DOHH2 (cell line): ENCODE data around the gene GIPC1.

Source experiments
- H3F3A ChIP-seq: fragments of 200-600 bp; sonication (generic), shearing (Covaris generic); 2 replicates; pipeline ENCODE4 v1.6.0; 2016; ENCODE audit warnings: antibody characterized with exemption, mild to moderate bottlenecking; ENCODE audit not compliant: control insufficient read depth, insufficient read depth
- H3K27ac ChIP-seq: fragments of 200-600 bp; sonication (generic); 2 replicates; pipeline ENCODE4 v1.5.1; 2014; ENCODE audit warnings: low read depth, mild to moderate bottlenecking, low read length, moderate library complexity
- H3K27me3 ChIP-seq: fragments of 200-600 bp; sonication (generic); 2 replicates; pipeline ENCODE4 v1.6.1; 2014; ENCODE audit warnings: mild to moderate bottlenecking, low read length, mixed read lengths; ENCODE audit not compliant: control insufficient read depth
- H3K36me3 ChIP-seq: fragments of 200-600 bp; sonication (generic); 2 replicates; pipeline ENCODE4 v1.6.1; 2014; ENCODE audit warnings: mild to moderate bottlenecking, low read length, moderate library complexity, mixed read lengths; ENCODE audit not compliant: control insufficient read depth
- H3K4me1 ChIP-seq: fragments of 200-600 bp; sonication (generic); 2 replicates; pipeline ENCODE4 v1.6.1; 2014; ENCODE audit warnings: mild to moderate bottlenecking, low read length, mixed read lengths; ENCODE audit not compliant: control insufficient read depth
- H3K4me2 ChIP-seq: fragments of 200-600 bp; sonication (generic); 2 replicates; pipeline ENCODE4 v1.6.0; 2014; ENCODE audit warnings: mild to moderate bottlenecking, low read length, moderate library complexity
- H3K4me3 ChIP-seq: fragments of 200-600 bp; sonication (generic); 2 replicates; pipeline ENCODE4 v1.5.1; 2014; ENCODE audit warnings: mild to moderate bottlenecking, low read length, mixed read lengths
- H3K79me2 ChIP-seq: fragments of 200-600 bp; sonication (generic); 2 replicates; pipeline ENCODE4 v1.6.1; 2014; ENCODE audit warnings: mild to moderate bottlenecking, low read length, mixed read lengths; ENCODE audit not compliant: control insufficient read depth
- H3K9me2 ChIP-seq: fragments of 200-600 bp; sonication (generic); replicated peaks from 2 replicates; pipeline ENCODE4 v1.6.1; 2014; ENCODE audit warnings: mild to moderate bottlenecking, low read length, mixed read lengths; ENCODE audit not compliant: control insufficient read depth
- H3K9me3 ChIP-seq: fragments of 200-600 bp; sonication (generic); 2 replicates; pipeline ENCODE4 v1.6.1; 2014; ENCODE audit warnings: antibody characterized with exemption, low read length, mixed read lengths; ENCODE audit not compliant: control insufficient read depth, insufficient read depth
- H4K20me1 ChIP-seq: fragments of 200-600 bp; sonication (generic); 2 replicates; pipeline ENCODE4 v1.6.0; 2014; ENCODE audit warnings: low read depth, mild to moderate bottlenecking, antibody characterized with exemption, low read length, moderate library complexity; ENCODE audit not compliant: control insufficient read depth, insufficient read depth
- EZH2phosphoT487 ChIP-seq: fragments of 200-600 bp; sonication (generic); IDR thresholded peaks from 2 replicates; pipeline ENCODE4 v1.6.1; 2017; ENCODE audit warnings: borderline replicate concordance, mild to moderate bottlenecking, antibody characterized with exemption, low read length, moderate library complexity, mixed read lengths
- TF ChIP-seq, protein P1 (sequence below): fragments of 200-600 bp; sonication (generic); IDR thresholded peaks from one replicate; pipeline ENCODE4 v1.5.1; 2014; ENCODE audit warnings: antibody characterized with exemption, mild to moderate bottlenecking, low read depth, low read length; ENCODE audit not compliant: poor library complexity, severe bottlenecking

GIPC1 gene

DNA sequence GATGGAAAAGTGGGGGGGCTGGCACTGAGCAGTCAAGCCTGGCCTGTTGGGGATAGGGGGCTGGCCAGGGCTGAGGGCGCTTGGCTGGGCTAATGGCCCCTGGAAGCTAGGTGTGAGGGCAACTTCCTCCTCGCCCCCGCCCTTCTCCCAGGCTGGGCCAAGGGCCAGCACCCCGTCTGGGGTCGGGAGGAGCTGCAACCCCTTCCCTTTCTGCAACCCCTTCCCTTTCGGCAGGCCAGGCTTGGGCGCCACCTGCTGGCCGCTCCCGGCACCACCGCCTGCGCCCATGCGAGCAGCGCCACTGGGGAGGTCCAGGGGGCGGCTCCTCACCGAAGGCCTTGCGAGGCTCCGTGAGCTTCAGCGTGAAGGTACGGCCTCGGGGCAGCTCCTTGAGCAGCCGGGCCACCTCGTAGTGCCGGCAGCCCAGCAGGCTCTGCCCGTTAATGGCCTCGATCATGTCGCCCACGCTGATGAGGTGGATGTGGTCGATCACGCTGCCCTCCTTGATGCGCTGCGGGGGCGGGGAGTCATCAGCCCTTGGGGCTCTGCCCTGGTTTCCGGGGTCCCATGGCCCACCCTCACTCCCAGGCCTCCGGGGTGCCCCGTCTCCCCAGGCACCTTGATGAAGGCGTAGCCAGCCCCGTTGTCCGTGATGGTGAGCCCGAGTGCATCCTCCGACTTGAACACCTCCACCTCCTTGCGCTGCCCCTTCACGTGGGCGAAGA is 15.8 kb downstream of the GIPC1 start:
- H3K27ac ChIP-seq, result no peak overlapping the region
- peaks cover 18% of the 10 kb centered on the region for H3K4me1 ChIP-seq
- TF ChIP-seq, protein P1, sequence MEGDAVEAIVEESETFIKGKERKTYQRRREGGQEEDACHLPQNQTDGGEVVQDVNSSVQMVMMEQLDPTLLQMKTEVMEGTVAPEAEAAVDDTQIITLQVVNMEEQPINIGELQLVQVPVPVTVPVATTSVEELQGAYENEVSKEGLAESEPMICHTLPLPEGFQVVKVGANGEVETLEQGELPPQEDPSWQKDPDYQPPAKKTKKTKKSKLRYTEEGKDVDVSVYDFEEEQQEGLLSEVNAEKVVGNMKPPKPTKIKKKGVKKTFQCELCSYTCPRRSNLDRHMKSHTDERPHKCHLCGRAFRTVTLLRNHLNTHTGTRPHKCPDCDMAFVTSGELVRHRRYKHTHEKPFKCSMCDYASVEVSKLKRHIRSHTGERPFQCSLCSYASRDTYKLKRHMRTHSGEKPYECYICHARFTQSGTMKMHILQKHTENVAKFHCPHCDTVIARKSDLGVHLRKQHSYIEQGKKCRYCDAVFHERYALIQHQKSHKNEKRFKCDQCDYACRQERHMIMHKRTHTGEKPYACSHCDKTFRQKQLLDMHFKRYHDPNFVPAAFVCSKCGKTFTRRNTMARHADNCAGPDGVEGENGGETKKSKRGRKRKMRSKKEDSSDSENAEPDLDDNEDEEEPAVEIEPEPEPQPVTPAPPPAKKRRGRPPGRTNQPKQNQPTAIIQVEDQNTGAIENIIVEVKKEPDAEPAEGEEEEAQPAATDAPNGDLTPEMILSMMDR, result peak; percentile 99
- no peak for TF ChIP-seq EZH2phosphoT487
- H3K9me3 ChIP-seq, result no peaks in the 10 kb centered on the region
- peaks cover 8% of the 10 kb centered on the region; the same call in 1 of the 2 replicates for H3K27me3 ChIP-seq
- H3K9me2 ChIP-seq, result no peaks in the 10 kb centered on the region
- peak overlapping the region; percentile 63 for H3K4me2 ChIP-seq
- no peaks in the 10 kb centered on the region for H3F3A ChIP-seq
- H3K79me2 ChIP-seq, result no peaks in the 10 kb centered on the region
- no peaks in the 10 kb centered on the region for H3K36me3 ChIP-seq
- no peaks in the 10 kb centered on the region for H4K20me1 ChIP-seq
- H3K4me3 ChIP-seq, result peak overlapping the region; percentile 53

DNA sequence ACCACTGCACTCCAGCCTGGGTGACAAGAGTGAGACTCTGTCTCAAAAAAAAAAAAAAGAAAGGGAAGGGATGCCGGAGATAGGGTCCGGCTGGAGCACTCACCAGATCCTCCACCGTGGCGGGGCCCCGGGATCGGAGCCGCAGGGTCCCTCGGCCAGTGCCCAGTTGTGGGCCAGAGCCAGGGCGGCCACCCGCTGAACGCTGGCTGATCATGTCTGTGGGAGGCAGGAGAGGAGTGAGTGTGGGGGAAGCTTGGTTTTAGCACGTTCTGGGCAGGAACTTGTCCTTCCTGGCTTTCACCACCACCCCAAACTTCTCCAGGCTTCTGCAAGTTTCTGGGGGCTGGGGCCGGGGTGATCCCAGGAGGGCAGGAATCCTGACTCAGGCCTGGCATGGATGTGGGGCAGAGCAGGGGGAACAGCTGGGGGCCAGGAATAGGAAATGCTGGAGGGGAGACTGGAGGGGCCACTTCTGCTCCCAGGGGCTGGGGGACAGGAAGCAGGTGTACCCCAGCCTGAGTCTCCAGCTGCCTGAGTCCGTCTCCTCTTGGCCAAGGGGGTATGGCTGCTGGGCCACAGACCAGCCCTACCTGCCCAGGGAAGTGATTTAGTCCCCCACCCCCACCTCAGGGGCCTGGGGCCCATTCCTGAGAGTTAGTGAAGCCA is 16.5 kb downstream of the GIPC1 start:
- no peak overlapping the region for H3K4me3 ChIP-seq
- H3K4me1 ChIP-seq, result peaks cover 22% of the 10 kb centered on the region
- no peaks in the 10 kb centered on the region for H3K36me3 ChIP-seq
- H3K4me2 ChIP-seq, result peak overlapping the region; percentile 63
- H3K27me3 ChIP-seq, result peaks cover 8% of the 10 kb centered on the region; the same call in 1 of the 2 replicates
- no peaks in the 10 kb centered on the region for H3K9me2 ChIP-seq
- no peaks in the 10 kb centered on the region for H3K9me3 ChIP-seq
- H3F3A ChIP-seq, result no peaks in the 10 kb centered on the region
- TF ChIP-seq, protein P1, result no peak
- no peak for TF ChIP-seq EZH2phosphoT487
- H4K20me1 ChIP-seq, result no peaks in the 10 kb centered on the region; the same call in 1 of the 2 replicates
- no peaks in the 10 kb centered on the region for H3K79me2 ChIP-seq
- H3K27ac ChIP-seq, result no peak overlapping the region

DNA sequence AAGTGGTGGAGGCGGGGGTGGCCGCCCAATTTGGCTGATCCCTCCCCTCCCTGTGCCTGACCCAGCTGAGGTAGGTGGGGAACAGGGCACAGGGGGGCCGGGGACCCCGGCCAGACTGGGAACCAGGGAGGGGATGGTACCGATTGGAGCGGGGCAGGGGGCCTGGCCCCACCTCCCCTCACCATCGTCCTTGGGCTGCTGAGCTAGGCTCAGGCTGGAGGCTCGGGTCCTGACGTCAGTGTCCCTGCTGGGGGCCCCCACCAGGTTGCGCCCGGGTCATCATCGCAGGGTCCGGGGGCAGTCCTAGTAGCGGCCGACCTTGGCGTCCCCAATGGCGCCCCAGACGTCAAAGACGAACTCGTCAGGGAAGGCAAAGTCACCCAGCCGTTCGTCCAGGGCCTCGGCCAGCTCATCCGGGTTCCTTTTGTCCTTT is 17.8 kb downstream of the GIPC1 start:
- peaks cover 8% of the 10 kb centered on the region; the same call in 1 of the 2 replicates for H3K27me3 ChIP-seq
- no peaks in the 10 kb centered on the region for H3K79me2 ChIP-seq
- no peaks in the 10 kb centered on the region for H3F3A ChIP-seq
- H3K9me2 ChIP-seq, result no peaks in the 10 kb centered on the region
- H3K4me2 ChIP-seq, result no peak overlapping the region
- H3K36me3 ChIP-seq, result no peaks in the 10 kb centered on the region
- H3K9me3 ChIP-seq, result no peaks in the 10 kb centered on the region
- no peaks in the 10 kb centered on the region; the same call in 1 of the 2 replicates for H4K20me1 ChIP-seq
- H3K27ac ChIP-seq, result no peak overlapping the region
- no peak overlapping the region for H3K4me3 ChIP-seq
- H3K4me1 ChIP-seq, result peaks cover 22% of the 10 kb centered on the region
- TF ChIP-seq, protein P1, result no peak
- no peak for TF ChIP-seq EZH2phosphoT487
